H9 (cell line): ENCODE results near the gene TRAIP. TPM values are rescaled to one million over a fixed set of nuclear protein-coding genes. Genes with fewer than 3 reads are reported as not detected.

Experiments used
- DNase-seq: peaks from one replicate; pipeline ENCODE4 v3.0.0-alpha.2; 2017
- H2AFZ ChIP-seq: one replicate; pipeline ENCODE4 v1.6.1; 2013; ENCODE audit warnings: mild to moderate bottlenecking, low read length, control low read depth, moderate library complexity
- H2AK5ac ChIP-seq: 2 replicates; pipeline ENCODE4 v1.6.1; 2013; ENCODE audit warnings: low read length, control low read depth, mixed read lengths; ENCODE audit not compliant: insufficient read length
- H2BK120ac ChIP-seq: one replicate; pipeline ENCODE4 v1.6.1; 2013; ENCODE audit warnings: low read depth, mild to moderate bottlenecking, low read length, control low read depth, inconsistent platforms; ENCODE audit not compliant: poor library complexity, severe bottlenecking
- H2BK12ac ChIP-seq: 2 replicates; pipeline ENCODE4 v1.6.1; 2013; ENCODE audit warnings: low read length, control low read depth, mixed read lengths, low read depth; ENCODE audit not compliant: insufficient read length
- H2BK15ac ChIP-seq: 2 replicates; pipeline ENCODE4 v1.6.1; 2013; ENCODE audit warnings: low read depth, low read length, control low read depth
- H2BK20ac ChIP-seq: one replicate; pipeline ENCODE4 v1.6.1; 2013; ENCODE audit warnings: low read depth, mild to moderate bottlenecking, low read length, control low read depth, inconsistent platforms; ENCODE audit not compliant: poor library complexity, severe bottlenecking
- H2BK5ac ChIP-seq: 2 replicates; pipeline ENCODE4 v1.6.1; 2013; ENCODE audit warnings: low read length, control low read depth, mixed read lengths; ENCODE audit not compliant: insufficient read length
- H3K14ac ChIP-seq: 2 replicates; pipeline ENCODE4 v1.6.1; 2013; ENCODE audit warnings: low read length, control low read depth; ENCODE audit not compliant: insufficient read depth
- H3K18ac ChIP-seq: 2 replicates; pipeline ENCODE4 v1.6.1; 2013; ENCODE audit warnings: low read depth, mild to moderate bottlenecking, mixed read lengths, low read length, control low read depth; ENCODE audit not compliant: insufficient read length
- H3K23ac ChIP-seq: 2 replicates; pipeline ENCODE4 v1.6.1; 2013; ENCODE audit warnings: low read length, control low read depth, mixed read lengths, low read depth; ENCODE audit not compliant: insufficient read length
- H3K23me2 ChIP-seq: 2 replicates; pipeline ENCODE4 v1.6.1; 2013; ENCODE audit warnings: low read depth, mild to moderate bottlenecking, mixed read lengths, low read length, control low read depth; ENCODE audit not compliant: insufficient read length, poor library complexity, severe bottlenecking
- H3K27ac ChIP-seq: 2 replicates; pipeline ENCODE4 v1.5.1; 2013; ENCODE audit warnings: low read length, control low read depth, mixed read lengths, low read depth; ENCODE audit not compliant: insufficient read length
- H3K27me3 ChIP-seq: 2 replicates; pipeline ENCODE4 v1.6.1; 2013; ENCODE audit warnings: low read length, control low read depth, inconsistent platforms; ENCODE audit not compliant: insufficient read depth
- H3K4ac ChIP-seq: 2 replicates; pipeline ENCODE4 v1.6.1; 2013; ENCODE audit warnings: low read depth, mild to moderate bottlenecking, control low read depth, inconsistent platforms, low read length, moderate library complexity
- H3K4me1 ChIP-seq: 2 replicates; pipeline ENCODE4 v1.6.1; 2013; ENCODE audit warnings: low read length, control low read depth, inconsistent platforms; ENCODE audit not compliant: insufficient read depth
- H3K4me2 ChIP-seq: 2 replicates; pipeline ENCODE4 v1.6.1; 2013; ENCODE audit warnings: low read length, control low read depth, mixed read lengths; ENCODE audit not compliant: insufficient read length, insufficient read depth
- H3K56ac ChIP-seq: 2 replicates; pipeline ENCODE4 v1.6.1; 2013; ENCODE audit warnings: low read depth, mild to moderate bottlenecking, mixed read lengths, low read length, control low read depth; ENCODE audit not compliant: insufficient read length
- H3K79me1 ChIP-seq: 2 replicates; pipeline ENCODE4 v1.6.1; 2013; ENCODE audit warnings: low read depth, mild to moderate bottlenecking, moderate library complexity, low read length, control low read depth, inconsistent platforms; ENCODE audit not compliant: insufficient read depth, poor library complexity, severe bottlenecking
- H3K79me2 ChIP-seq: 2 replicates; pipeline ENCODE4 v1.6.1; 2013; ENCODE audit warnings: low read length, control low read depth, inconsistent platforms; ENCODE audit not compliant: insufficient read depth
- H3K9ac ChIP-seq: 2 replicates; pipeline ENCODE4 v1.6.1; 2013; ENCODE audit warnings: low read length, control low read depth, mixed read lengths; ENCODE audit not compliant: insufficient read length; ENCODE audit errors: extremely low read depth
- H3K9me3 ChIP-seq: one replicate; pipeline ENCODE4 v1.6.1; 2013; ENCODE audit warnings: low read depth, low read length, inconsistent platforms; ENCODE audit not compliant: control insufficient read depth
- H3T11ph ChIP-seq: one replicate; pipeline ENCODE4 v1.6.1; 2013; ENCODE audit warnings: mild to moderate bottlenecking, low read length, control low read depth, inconsistent platforms
- H4K20me1 ChIP-seq: one replicate; pipeline ENCODE4 v1.6.1; 2013; ENCODE audit not compliant: control insufficient read depth, insufficient read length, insufficient read depth
- H4K5ac ChIP-seq: 2 replicates; pipeline ENCODE4 v1.6.1; 2013; ENCODE audit warnings: low read depth, mild to moderate bottlenecking, mixed read lengths, low read length, control low read depth; ENCODE audit not compliant: insufficient read length
- H4K8ac ChIP-seq: replicated peaks from 2 replicates; pipeline ENCODE4 v1.6.1; 2013; ENCODE audit warnings: low read length, control low read depth, mixed read lengths, low read depth; ENCODE audit not compliant: insufficient read length
- H4K91ac ChIP-seq: 2 replicates; pipeline ENCODE4 v1.6.1; 2013; ENCODE audit warnings: low read depth, mild to moderate bottlenecking, moderate library complexity, mixed read lengths, low read length, control low read depth; ENCODE audit not compliant: insufficient read length
- H3K27ac Mint-ChIP-seq, 3 experiments: 2 replicates in 2 of 3; 3 replicates in 1 of 3; pipeline ENCODE4 v1.8.0; 2020 to 2021; ENCODE audit warnings: mixed read lengths in 3 of 3, mild to moderate bottlenecking in 1 of 3, moderate library complexity in 1 of 3
- H3K27me3 Mint-ChIP-seq: 2 replicates; pipeline ENCODE4 v1.8.0; 2021; ENCODE audit warnings: low read depth, mild to moderate bottlenecking, moderate library complexity, mixed read lengths
- H3K36me3 Mint-ChIP-seq, 3 experiments: 2 replicates in 2 of 3; 3 replicates in 1 of 3; pipeline ENCODE4 v1.8.0; 2020 to 2021; ENCODE audit warnings: low read depth in 3 of 3, mixed read lengths in 3 of 3; ENCODE audit not compliant: insufficient read depth in 1 of 3
- H3K4me1 Mint-ChIP-seq, 2 experiments: 2 replicates each; pipeline ENCODE4 v1.8.0; 2020; ENCODE audit warnings: mixed read lengths in 2 of 2
- H3K4me3 Mint-ChIP-seq, 2 experiments: 2 replicates in 1 of 2; 3 replicates in 1 of 2; pipeline ENCODE4 v1.8.0; 2020 to 2021; ENCODE audit warnings: mild to moderate bottlenecking in 2 of 2, mixed read lengths in 2 of 2, moderate library complexity in 1 of 2
- H3K9me3 Mint-ChIP-seq, 2 experiments: 2 replicates in 1 of 2; 3 replicates in 1 of 2; pipeline ENCODE4 v1.8.0; 2020; ENCODE audit warnings: mild to moderate bottlenecking in 2 of 2, mixed read lengths in 2 of 2, moderate library complexity in 1 of 2
- CTCF ChIP-seq: fragments of 200-600 bp; sonication (generic); conservative IDR thresholded peaks from 3 replicates; pipeline ENCODE4 v1.8.0; 2021; ENCODE audit warnings: antibody characterized with exemption, mild to moderate bottlenecking
- WGBS: extraction: QIAGEN DNeasy Blood & Tissue Kit; methylation state at CpG from one replicate; pipeline ENCODE4 v1.1.7; 2013; ENCODE audit warnings: missing lambda C conversion rate, low lambda C conversion rate, mixed read lengths; ENCODE audit not compliant: insufficient read length; ENCODE audit errors: extremely low coverage; 5-methylcytosine and 5-hydroxymethylcytosine counted together
- total RNA-seq: library from RNA; stranded (reverse); gene quantifications from 2 replicates; pipeline ENCODE4 v1.2.1, GENCODE V29; 2021

The TRAIP gene
- total RNA-seq, 1 experiment from 2014 or later = 36.7 TPM

DNA sequence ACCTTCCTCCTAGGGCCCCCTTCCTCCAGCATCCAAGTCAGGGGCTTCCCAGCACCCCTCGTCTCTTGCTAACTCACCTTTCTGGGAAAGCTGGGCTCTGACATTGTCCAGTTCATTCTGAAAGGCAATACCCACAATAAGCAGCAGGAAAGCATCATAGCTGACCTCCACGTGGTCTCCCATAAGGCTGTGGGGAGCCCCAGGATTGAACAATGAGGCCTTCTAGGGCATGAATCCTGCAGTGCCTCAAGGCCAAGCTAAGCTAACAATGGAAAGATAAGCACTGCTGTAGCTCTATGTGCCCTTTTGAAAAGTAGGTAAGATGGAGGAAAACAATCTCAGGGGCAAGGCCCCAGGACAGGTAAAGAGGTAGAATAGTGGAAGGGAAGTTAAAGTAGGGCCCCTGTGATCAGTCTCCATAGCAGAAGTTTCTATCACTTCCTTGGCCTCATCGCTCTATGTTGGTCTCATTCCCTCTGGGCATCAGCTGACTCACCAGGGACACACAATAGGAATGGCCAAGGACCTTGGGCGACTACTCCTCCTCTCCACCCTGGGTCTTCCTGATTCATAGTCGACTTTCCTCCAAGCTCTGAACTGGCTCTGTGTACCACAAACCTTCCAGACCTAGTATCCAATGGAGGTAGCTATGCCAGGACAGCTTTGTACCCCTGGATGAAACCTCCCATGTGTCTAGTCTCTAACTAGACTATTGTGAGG, 11.7 kb downstream of the TRAIP start:
- no peaks in the 10 kb centered on the region for H3K9me3 Mint-ChIP-seq
- no peak overlapping the region for H3K18ac ChIP-seq

More for the DNA sequence above, 11.7 kb downstream of the TRAIP start:
- Histone ChIP-seq H2AK5ac (no peak overlapping the region), H3K27ac (no peak overlapping the region), H3K4me2 (no peak overlapping the region), H3K9me3 (no peaks in the 10 kb centered on the region), H4K5ac (no peak overlapping the region), H3K23ac (no peak overlapping the region), H4K91ac (no peak overlapping the region), H3K79me2 (no peaks in the 10 kb centered on the region; the same call in 1 of the 2 replicates), H3K9ac (no peak overlapping the region), H2BK20ac (no peak overlapping the region), H4K8ac (no peak overlapping the region), H3K23me2 (no peaks in the 10 kb centered on the region), H3K14ac (no peak overlapping the region), H3K79me1 (no peaks in the 10 kb centered on the region), H3K27me3 (no peaks in the 10 kb centered on the region), H2BK5ac (no peak overlapping the region), H2BK120ac (no peak overlapping the region), H3K56ac (no peak overlapping the region), H2AFZ (no peak overlapping the region), H2BK12ac (no peak overlapping the region), H3K4ac (no peak overlapping the region), H4K20me1 (no peaks in the 10 kb centered on the region), H3T11ph (no peak overlapping the region), H3K4me1 (no peaks in the 10 kb centered on the region), H2BK15ac (no peak overlapping the region)
- H3K27me3 Mint-ChIP-seq = no peaks in the 10 kb centered on the region
- no peak for TF ChIP-seq CTCF
- peaks cover 31 to 61% (median 56%) of the 10 kb centered on the region in 3 experiments; a peak in 6 of 7 replicates for H3K36me3 Mint-ChIP-seq
- no CpG with 5 or more reads among the region's 5 CpGs for WGBS
- no peak for DNase-seq
- H3K4me3 Mint-ChIP-seq = no peak overlapping the region
- no peak overlapping the region; a peak in 1 of 7 replicates for H3K27ac Mint-ChIP-seq
- H3K4me1 Mint-ChIP-seq = peaks cover 13 to 17% of the 10 kb centered on the region in 2 experiments
